ENCODE data around the gene PAK5.
A peak's percentile ranks its signal among the peaks of the same experiment; 100 is the strongest.

Gene PAK5

DNA sequence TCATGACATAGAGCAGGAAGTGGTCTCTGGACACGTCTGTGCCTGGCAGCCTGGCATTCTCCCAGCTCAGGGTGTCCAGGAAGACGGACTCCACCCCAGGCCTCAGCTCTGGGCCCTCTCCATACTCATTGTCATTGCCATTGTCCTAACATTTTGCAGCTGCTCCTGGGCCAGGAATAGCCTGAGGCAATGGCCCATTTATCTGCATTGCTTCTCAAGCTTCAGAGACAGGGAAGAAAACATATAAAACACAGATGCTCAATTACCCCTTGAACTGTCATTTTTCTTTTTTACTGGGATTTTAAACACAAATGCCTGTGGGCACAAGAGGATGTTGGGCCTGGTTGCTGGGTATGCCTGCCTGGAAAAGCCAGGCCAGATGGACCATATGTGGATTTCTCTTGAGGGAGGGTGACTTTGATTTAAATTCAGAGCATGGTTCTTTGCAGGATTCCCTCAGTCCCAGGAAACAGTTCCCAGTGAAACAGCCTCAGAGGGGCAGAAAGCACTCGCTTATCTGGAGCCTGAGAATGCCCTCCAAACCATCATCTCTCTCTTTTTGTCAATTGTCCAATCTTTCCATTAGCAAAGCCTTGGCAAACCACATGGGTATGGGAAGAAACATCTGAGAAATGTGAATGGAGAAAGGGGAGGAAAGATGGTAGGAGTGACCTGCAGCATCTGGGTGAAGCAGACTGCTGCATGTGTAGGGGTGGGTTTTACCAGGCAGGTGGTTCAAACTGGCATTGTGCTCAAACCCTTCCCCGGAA, 306.6 kb downstream of the PAK5 start:
- no peaks in the 10 kb centered on the region for H3K36me3 ChIP-seq (ENCODE audit: control insufficient read depth, insufficient read depth, low read length)
- peaks cover 21% of the 10 kb centered on the region for H3K4me1 ChIP-seq (ENCODE audit: control insufficient read depth, insufficient read depth, low read length)
- no peak overlapping the region for H3K9ac ChIP-seq (ENCODE audit: low read depth, low read length)
- H3K9me3 ChIP-seq (ENCODE audit: control insufficient read depth, insufficient read depth, low read length): no peaks in the 10 kb centered on the region
- no peak overlapping the region for H3K4me3 ChIP-seq (ENCODE audit: low read depth, low read length)
- H3K27ac ChIP-seq (ENCODE audit: low read depth, low read length): no peak overlapping the region
- H3K27me3 ChIP-seq (ENCODE audit: control insufficient read depth, insufficient read depth, low read length): no peaks in the 10 kb centered on the region; the same call in 1 of the 2 replicates

DNA sequence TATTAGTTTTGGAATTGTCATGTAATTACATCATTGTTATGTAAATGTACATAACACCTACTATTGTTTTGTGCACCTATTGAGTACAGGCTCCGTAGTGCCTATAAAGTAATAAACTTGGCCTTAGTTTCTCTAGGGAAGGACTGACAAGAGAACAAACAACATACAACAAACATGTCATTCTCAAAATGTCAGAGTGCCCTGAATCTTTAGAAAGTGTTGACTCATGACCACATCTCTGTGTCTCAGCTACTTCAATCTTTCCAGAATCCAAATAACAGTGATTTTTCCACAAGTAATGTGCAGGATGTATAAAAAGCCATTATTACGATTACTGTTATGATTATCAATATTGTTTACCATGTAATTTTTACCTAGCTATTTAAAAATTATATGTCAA, 307.3 kb downstream of the PAK5 start:
- Histone ChIP-seq H3K27ac (ENCODE audit: low read depth, low read length) (no peak overlapping the region), H3K4me3 (ENCODE audit: low read depth, low read length) (no peak overlapping the region), H3K27me3 (ENCODE audit: control insufficient read depth, insufficient read depth, low read length) (no peaks in the 10 kb centered on the region; the same call in 1 of the 2 replicates), H3K9ac (ENCODE audit: low read depth, low read length) (no peak overlapping the region), H3K4me1 (ENCODE audit: control insufficient read depth, insufficient read depth, low read length) (peaks cover 21% of the 10 kb centered on the region), H3K36me3 (ENCODE audit: control insufficient read depth, insufficient read depth, low read length) (no peaks in the 10 kb centered on the region), H3K9me3 (ENCODE audit: control insufficient read depth, insufficient read depth, low read length) (no peaks in the 10 kb centered on the region)

DNA sequence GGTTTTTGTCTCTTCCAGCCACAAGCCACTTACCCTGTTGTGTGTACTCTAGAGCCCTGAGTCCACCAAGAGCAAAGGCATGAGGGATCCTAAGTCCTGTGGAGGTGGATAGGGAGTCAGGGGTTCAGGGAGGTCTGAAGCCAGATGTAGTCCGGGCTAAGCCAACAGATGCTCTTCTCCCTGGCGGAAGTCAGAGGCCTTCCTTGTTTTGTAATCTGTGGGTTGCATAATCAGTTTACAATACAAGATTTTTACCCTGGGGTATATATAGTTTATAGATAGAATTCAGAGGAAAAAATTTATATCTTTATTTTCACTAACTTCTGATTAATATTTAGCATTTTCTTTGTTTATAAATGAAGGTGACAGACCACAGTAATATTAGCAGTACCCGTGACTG, 315.2 kb downstream of the PAK5 start:
- Histone ChIP-seq H3K4me1 (ENCODE audit: control insufficient read depth, insufficient read depth, low read length) (peaks cover 30% of the 10 kb centered on the region), H3K36me3 (ENCODE audit: control insufficient read depth, insufficient read depth, low read length) (no peaks in the 10 kb centered on the region), H3K27me3 (ENCODE audit: control insufficient read depth, insufficient read depth, low read length) (peaks cover 28% of the 10 kb centered on the region), H3K9me3 (ENCODE audit: control insufficient read depth, insufficient read depth, low read length) (no peaks in the 10 kb centered on the region), H3K27ac (ENCODE audit: low read depth, low read length) (no peak overlapping the region), H3K9ac (ENCODE audit: low read depth, low read length) (no peak overlapping the region), H3K4me3 (ENCODE audit: low read depth, low read length) (no peak overlapping the region)

DNA sequence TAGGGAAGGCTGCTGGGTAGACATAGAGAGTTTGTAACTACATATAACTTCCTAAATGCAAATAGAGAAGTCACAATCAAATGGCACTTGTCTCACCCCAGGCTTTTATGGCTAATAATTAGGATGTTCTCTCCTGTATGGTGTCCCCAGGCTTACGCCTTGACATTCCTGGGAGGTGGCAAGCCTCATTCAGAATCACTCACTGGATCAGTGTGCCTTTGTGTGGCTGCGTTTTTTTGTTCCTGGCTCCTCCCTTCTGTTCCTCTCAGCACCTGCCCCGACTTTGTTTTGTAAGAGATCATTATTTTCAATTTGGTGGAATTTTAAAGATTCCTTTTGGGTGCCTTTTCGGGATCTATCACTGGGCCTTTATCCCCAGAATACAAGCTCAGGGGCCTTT, 318.8 kb downstream of the PAK5 start:
- peaks cover 64% of the 10 kb centered on the region for H3K27me3 ChIP-seq (ENCODE audit: control insufficient read depth, insufficient read depth, low read length)
- no peak overlapping the region for H3K4me3 ChIP-seq (ENCODE audit: low read depth, low read length)
- no peak overlapping the region for H3K9ac ChIP-seq (ENCODE audit: low read depth, low read length)

DNA sequence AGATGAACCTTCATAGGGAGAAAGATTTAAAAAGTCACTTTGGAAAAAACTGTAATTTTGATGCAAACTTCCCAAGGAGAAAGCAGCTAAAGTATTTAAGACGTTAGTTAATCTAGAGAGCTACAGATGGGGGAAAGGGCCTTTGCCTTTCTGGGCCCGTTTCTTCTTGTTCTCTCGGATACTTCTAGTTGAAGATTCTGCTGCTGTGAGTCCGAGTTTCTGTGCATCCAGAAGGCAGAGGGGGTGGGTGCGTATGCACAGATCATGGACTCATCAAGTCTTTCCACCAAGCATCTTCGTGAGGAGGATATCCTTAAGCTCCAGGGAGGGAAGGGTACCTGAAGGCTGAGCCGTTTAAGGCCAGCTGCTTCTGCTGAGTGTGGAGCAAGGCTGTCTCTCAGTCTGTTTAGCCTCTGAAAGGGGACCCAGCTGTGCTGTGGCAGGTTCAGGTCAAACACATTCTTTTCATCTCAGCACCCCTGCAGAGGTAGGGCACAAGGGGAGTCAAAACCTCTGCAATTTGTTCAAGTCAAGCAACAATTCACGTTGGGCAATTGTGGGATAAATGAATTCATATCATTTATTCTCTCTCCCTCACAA, 320.2 kb downstream of the PAK5 start:
- peaks cover 55% of the 10 kb centered on the region for H3K4me1 ChIP-seq (ENCODE audit: control insufficient read depth, insufficient read depth, low read length)
- peaks cover 78% of the 10 kb centered on the region for H3K27me3 ChIP-seq (ENCODE audit: control insufficient read depth, insufficient read depth, low read length)
- H3K9me3 ChIP-seq (ENCODE audit: control insufficient read depth, insufficient read depth, low read length): no peaks in the 10 kb centered on the region
- no peak overlapping the region for H3K4me3 ChIP-seq (ENCODE audit: low read depth, low read length)
- no peak overlapping the region for H3K9ac ChIP-seq (ENCODE audit: low read depth, low read length)
- H3K36me3 ChIP-seq (ENCODE audit: control insufficient read depth, insufficient read depth, low read length): no peaks in the 10 kb centered on the region
- H3K27ac ChIP-seq (ENCODE audit: low read depth, low read length): no peak overlapping the region

More for the DNA sequence above, 318.8 kb downstream of the PAK5 start:
- H3K4me1 ChIP-seq (ENCODE audit: control insufficient read depth, insufficient read depth, low read length): peaks cover 51% of the 10 kb centered on the region
- H3K27ac ChIP-seq (ENCODE audit: low read depth, low read length): no peak overlapping the region
- H3K9me3 ChIP-seq (ENCODE audit: control insufficient read depth, insufficient read depth, low read length): no peaks in the 10 kb centered on the region
- H3K36me3 ChIP-seq (ENCODE audit: control insufficient read depth, insufficient read depth, low read length): no peaks in the 10 kb centered on the region

DNA sequence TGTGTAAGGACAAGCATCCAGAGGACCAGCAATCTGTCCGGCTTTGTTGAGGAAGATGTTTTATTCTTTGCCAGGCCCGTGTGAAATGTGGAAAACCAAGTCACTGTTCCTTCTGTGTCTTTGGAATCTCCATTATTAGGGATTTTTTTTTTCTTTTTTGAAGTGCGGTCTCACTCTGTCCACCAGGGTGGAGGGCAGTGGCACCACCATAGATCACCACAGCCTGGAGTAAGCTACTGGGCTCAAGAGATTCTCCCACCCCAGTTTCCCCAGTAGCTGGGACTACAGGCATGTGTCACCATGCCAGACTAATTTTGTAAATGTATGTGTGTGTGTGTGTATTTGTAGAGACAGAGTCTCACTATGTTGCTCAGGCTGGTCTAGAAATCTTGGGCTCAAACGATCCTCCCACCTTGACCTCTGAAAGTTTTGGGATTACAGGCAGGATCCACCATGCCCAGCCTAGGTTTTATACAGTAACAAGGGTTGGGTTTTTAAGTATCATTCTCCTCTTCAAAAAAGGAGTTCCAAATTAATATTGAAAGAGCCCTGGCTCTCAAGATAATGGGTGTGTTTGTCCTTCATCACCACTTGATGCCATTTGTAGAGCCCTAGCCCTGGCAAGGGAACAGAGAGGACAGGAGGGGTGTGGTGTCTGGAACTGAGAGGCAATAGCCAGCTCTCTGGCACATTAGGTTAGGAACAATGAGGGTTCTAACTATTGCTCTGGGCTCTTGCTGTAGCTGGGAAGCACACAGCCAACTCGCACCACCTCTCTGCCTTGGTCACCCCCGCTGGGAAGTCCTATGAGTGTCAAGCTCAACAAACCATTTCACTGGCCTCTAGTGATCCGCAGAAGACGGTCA, 321.3 kb downstream of the PAK5 start:
- no peak overlapping the region for H3K9ac ChIP-seq (ENCODE audit: low read depth, low read length)
- H3K36me3 ChIP-seq (ENCODE audit: control insufficient read depth, insufficient read depth, low read length): no peaks in the 10 kb centered on the region
- H3K27ac ChIP-seq (ENCODE audit: low read depth, low read length): no peak overlapping the region
- no peaks in the 10 kb centered on the region for H3K9me3 ChIP-seq (ENCODE audit: control insufficient read depth, insufficient read depth, low read length)
- peaks cover 57% of the 10 kb centered on the region for H3K4me1 ChIP-seq (ENCODE audit: control insufficient read depth, insufficient read depth, low read length)
- no peak overlapping the region for H3K4me3 ChIP-seq (ENCODE audit: low read depth, low read length)
- peaks cover 89% of the 10 kb centered on the region for H3K27me3 ChIP-seq (ENCODE audit: control insufficient read depth, insufficient read depth, low read length)

DNA sequence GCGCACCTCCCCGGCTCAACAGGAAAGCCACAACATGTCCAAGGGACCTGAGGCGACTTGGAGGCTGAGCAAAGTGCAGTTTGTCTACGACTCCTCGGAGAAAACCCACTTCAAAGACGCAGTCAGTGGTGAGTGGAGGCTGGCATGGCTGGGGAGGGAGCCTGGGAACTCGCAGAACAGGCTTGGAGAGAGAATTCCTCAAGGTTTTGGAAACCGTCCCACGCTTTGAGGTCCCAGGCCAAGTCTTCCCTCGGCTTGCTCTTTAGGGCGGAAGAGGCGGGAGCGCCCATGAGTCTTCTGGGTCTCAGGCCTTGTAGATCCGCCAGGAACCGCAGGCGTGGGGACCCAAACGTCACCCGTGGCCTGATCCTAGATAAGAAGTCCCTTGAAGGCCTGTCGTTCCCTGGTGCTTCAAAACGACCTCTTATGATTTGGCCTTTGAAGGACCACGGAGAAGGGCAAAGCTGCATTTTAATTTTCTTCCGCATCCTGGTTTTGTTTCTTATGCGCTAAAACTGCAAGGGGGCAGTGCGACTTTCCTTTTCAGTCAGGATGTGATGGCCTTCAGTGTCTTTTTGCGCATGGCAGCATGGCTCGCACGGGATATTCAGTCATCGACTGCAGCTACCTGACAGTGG, 322.5 kb downstream of the PAK5 start:
- Histone ChIP-seq H3K4me1 (ENCODE audit: control insufficient read depth, insufficient read depth, low read length) (peaks cover 52% of the 10 kb centered on the region), H3K27me3 (ENCODE audit: control insufficient read depth, insufficient read depth, low read length) (peaks cover 99% of the 10 kb centered on the region), H3K36me3 (ENCODE audit: control insufficient read depth, insufficient read depth, low read length) (no peaks in the 10 kb centered on the region), H3K4me3 (ENCODE audit: low read depth, low read length) (peak overlapping the region; percentile 64), H3K27ac (ENCODE audit: low read depth, low read length) (no peak overlapping the region), H3K9me3 (ENCODE audit: control insufficient read depth, insufficient read depth, low read length) (no peaks in the 10 kb centered on the region), H3K9ac (ENCODE audit: low read depth, low read length) (no peak overlapping the region)

DNA sequence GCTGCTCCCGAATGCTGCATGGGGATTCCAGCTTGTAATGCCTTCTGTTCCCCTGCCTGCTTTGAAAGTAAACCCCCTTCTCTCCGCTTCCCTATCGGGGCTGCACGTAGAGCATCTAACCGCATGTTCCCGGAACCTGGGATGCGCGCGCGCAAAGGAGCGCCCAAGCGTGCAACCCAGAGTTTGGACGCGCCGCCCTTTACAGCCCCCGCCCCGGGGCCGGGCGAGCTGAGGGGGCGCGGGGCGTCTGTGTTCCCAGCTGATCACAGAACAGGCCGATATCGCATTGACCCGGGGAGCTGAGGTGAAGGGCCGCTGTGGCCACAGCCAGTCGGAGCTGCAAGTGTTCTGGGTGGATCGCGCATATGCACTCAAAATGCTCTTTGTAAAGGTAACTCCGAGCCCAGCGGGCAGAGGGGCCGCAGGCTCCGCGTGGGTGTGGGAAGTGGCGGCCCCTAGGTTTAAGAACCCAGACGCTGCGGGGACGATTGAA, 323.1 kb downstream of the PAK5 start:
- peaks cover 47% of the 10 kb centered on the region for H3K4me1 ChIP-seq (ENCODE audit: control insufficient read depth, insufficient read depth, low read length)
- H3K4me3 ChIP-seq (ENCODE audit: low read depth, low read length): peak overlapping the region; percentile 64
- H3K27ac ChIP-seq (ENCODE audit: low read depth, low read length): no peak overlapping the region
- peaks cover 99% of the 10 kb centered on the region for H3K27me3 ChIP-seq (ENCODE audit: control insufficient read depth, insufficient read depth, low read length)
- no peaks in the 10 kb centered on the region for H3K9me3 ChIP-seq (ENCODE audit: control insufficient read depth, insufficient read depth, low read length)
- H3K9ac ChIP-seq (ENCODE audit: low read depth, low read length): no peak overlapping the region
- no peaks in the 10 kb centered on the region for H3K36me3 ChIP-seq (ENCODE audit: control insufficient read depth, insufficient read depth, low read length)

DNA sequence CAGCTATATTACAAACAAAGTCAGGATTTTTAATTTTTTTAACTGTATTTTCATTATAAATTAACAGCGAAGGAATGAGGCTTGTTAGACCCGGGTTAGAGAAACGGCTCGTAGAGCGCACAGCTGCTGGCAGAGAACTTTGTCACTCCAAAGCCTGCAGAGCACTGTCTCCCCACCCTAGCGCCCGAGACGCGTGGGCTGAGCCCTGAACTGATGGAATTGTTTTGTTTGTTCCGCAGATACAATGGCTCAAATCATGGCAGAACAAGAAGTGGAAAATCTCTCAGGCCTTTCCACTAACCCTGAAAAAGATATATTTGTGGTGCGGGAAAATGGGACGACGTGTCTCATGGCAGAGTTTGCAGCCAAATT, 323.7 kb downstream of the PAK5 start:
- Histone ChIP-seq H3K36me3 (ENCODE audit: control insufficient read depth, insufficient read depth, low read length) (no peaks in the 10 kb centered on the region), H3K9ac (ENCODE audit: low read depth, low read length) (no peak overlapping the region), H3K4me3 (ENCODE audit: low read depth, low read length) (peak overlapping the region; percentile 64), H3K27ac (ENCODE audit: low read depth, low read length) (no peak overlapping the region), H3K27me3 (ENCODE audit: control insufficient read depth, insufficient read depth, low read length) (peaks cover 99% of the 10 kb centered on the region), H3K4me1 (ENCODE audit: control insufficient read depth, insufficient read depth, low read length) (peaks cover 41% of the 10 kb centered on the region), H3K9me3 (ENCODE audit: control insufficient read depth, insufficient read depth, low read length) (no peaks in the 10 kb centered on the region)

DNA sequence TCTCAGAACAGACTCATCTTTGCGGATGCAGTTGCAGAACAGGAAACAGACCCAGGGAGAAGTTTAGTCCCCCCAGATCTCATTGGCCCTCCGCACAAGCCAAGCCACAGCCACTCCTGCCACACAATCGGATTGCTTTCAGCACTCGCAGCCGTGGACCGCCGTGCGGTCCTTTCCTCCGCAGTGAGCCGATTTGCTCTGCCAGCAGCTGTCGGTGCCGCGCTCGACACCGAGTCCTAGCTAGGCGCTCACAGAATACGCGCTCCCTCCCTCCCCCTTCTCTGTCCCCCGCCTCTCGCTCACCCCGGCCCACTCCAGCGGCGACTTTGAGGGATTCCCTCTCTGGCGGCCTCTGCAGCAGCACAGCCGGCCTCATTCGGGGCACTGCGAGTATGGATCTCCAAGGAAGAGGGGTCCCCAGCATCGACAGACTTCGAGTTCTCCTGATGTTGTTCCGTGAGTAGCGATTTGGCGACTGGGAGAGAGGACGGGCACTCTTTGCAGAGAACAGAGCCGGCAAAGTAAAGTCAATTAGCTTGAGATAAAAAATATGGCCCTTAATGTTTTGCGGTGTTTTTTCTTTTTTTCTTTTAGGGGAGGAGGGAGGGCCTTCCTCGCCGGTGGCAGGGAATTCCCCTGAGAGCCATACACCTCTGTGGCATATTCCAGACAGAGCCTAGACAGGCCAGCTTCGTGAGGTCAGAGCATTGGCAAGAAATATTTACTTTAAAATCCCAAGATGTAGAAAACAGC, 324.2 kb downstream of the PAK5 start, which contains the start of gene LAMP5:
Gene LAMP5, plus strand, starts transcription at position 130 of the 753 bp plus-strand sequence. Its CDS starts 263 bp downstream, at position 393.
- Histone ChIP-seq H3K36me3 (ENCODE audit: control insufficient read depth, insufficient read depth, low read length) (no peaks in the 10 kb centered on the region), H3K27ac (ENCODE audit: low read depth, low read length) (no peak within 1 kb of the TSS), H3K27me3 (ENCODE audit: control insufficient read depth, insufficient read depth, low read length) (peaks cover 99% of the 10 kb centered on the region), H3K4me1 (ENCODE audit: control insufficient read depth, insufficient read depth, low read length) (peaks cover 36% of the 10 kb centered on the region), H3K9ac (ENCODE audit: low read depth, low read length) (no peak within 1 kb of the TSS), H3K9me3 (ENCODE audit: control insufficient read depth, insufficient read depth, low read length) (no peaks in the 10 kb centered on the region), H3K4me3 (ENCODE audit: low read depth, low read length) (peak within 1 kb of the TSS; percentile 64)
